Left cardiac atrium (tissue), 4 donors: ENCODE measurements around the gene ST6GALNAC5. TPM values are rescaled to one million over a fixed set of nuclear protein-coding genes. Genes with fewer than 3 reads are reported as not detected.
"Not testable (repeated sequence)": the region's sequence is repeated elsewhere in the genome, so short reads cannot be mapped to it uniquely, and the experiment has no call there.

Experiments
- ATAC-seq, 2 donors: fragments of 200-7000 bp; cut with Tn5 transposase; one replicate each; pipeline ENCODE4 v1.9.1; 2020; ENCODE audit warnings: mild to moderate bottlenecking in 2 of 2, moderate library complexity in 2 of 2
- DNase-seq: peaks from one replicate; pipeline ENCODE4 v3.0.0-alpha.2; 2020
- intact Hi-C, 2 donors: fragments of 100-400 bp; cut with DNase I; formaldehyde crosslinking; loops; one replicate each; pipeline versions ENCODE4 v1.14.1 to v1.15.1; 2022 to 2023
- long read RNA-seq: library from polyadenylated mRNA; unstranded; transcript quantifications from one replicate; pipeline ENCODE4 v2.0.0, GENCODE V29; 2021
- total RNA-seq, 2 donors: library from RNA; stranded (reverse); fragmentation: NEBNext Ultra II Directional; extraction: Animal tissue kit (Norgen Biotek cat#: 25700); gene quantifications; one replicate each; pipeline ENCODE4 v1.2.1, GENCODE V29; 2021
- donor health status: DM: no; HTN: yes; CAD: no.
- donor health status: DM: no; HTN: yes; CAD: no; lungs with severe emphysema.
- donor health status: DM: yes; HTN: yes; CAD: no.
- donor health status: Dilated cardiomyopathy.

Gene ST6GALNAC5
- under 1 TPM; 0.52 to 0.71 TPM for total RNA-seq
- long read RNA-seq, partial matches to known transcripts, result 1 of 1 reads
- long read RNA-seq, other reads (novel, unspliced or antisense), result 0 of 1 reads

DNA sequence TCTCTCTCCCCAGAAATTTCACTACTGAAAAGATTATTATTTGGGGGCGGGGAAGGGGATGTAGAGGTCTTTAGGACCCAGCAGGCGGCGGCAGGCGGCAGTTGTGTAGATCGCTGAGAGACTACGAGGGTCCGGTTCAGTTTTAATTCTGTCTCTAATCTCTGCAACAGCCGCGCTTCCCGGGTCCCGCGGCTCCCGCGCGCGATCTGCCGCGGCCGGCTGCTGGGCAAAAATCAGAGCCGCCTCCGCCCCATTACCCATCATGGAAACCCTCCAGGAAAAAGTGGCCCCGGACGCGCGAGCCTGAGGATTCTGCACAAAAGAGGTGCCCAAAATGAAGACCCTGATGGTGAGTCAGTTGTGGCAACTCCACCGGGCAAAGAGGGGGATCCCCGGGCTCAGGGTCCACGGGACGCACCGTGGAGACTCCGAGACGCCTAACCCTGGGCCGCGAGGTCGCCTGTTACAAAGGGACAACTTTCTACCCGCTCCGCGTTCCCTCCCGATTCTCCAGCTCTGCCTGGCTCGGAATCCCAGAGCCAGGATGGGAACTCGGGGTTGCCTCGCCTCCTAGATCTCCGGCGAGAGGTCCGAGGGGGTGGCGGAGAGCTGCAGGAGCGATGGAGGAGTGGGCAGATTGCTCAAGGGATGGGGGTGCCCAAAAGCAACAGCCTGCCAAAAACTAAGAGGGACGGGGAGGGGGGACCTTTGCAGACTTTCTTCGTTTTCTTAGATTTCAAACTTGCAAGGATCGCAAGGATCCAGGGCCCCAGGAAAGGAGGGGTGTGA, at the start of gene ST6GALNAC5:
Gene ST6GALNAC5 (plus strand): TSS at position 139 of the 789 bp plus-strand sequence.
- ATAC-seq (peak; percentile 46 to 50), DNase-seq (peak; percentile 22)
- intact Hi-C loops, result no loop called here

DNA sequence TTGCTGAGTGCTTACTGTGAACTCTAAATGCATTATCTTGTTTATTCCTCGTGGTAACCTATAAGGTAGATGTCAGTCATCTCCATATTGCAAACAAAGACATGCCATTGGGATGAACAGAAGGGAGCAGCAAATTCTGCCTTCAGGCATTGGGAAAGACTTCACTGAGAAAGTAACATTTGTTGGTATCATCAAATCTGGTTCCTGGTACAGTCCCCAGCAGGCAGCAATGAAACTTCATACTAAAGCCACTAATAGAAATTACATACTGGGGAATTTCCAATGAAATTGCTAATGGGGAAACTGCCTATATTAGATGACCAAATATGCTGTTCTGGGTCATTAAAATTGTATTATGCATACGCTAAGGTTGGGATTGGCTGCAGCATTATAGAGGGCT, 47.3 kb upstream of the ST6GALNAC5 start:
- no peak for ATAC-seq
- intact Hi-C loops, result no loop called here
- no peak for DNase-seq

DNA sequence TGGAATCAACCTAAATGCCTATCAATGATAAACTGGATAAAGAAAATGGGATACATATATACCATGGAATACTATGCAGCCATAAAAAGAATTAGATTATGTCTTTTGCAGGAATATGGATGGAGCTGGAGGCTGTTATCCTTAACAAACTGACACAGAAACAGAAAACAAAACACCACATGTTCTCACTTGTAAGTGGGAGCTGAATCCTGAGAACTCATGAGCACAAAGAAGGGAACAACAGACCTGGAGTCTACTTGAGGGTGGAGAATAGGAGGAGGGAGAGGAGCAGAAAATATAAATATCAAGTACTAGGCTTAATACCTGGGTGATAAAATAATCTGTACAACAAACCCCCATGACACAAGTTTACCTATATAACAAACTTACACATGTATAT, 44.3 kb upstream of the ST6GALNAC5 start:
- intact Hi-C loops, ATAC-seq, DNase-seq: not testable (repeated sequence)

DNA sequence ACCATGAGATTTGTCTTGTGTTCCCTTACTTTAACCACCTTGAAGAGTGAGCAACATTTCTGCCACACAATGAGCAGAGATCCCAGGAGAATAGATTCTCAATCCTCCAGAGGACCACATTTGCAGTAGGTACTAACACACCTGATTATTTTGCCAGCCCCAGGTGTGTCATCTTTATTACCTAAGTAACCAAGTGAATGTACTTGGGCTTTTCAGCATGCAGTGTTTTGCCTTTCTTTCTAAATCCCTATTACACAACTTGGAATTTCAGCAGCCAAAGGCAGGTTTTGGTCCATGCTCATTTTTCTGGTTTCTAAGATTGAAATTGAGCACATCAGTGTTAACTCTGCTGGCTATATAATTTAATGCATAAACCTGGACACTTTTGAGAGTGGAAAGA, 43.2 kb upstream of the ST6GALNAC5 start:
- DNase-seq (no peak), ATAC-seq (no peak)
- intact Hi-C loops, result no loop called here

DNA sequence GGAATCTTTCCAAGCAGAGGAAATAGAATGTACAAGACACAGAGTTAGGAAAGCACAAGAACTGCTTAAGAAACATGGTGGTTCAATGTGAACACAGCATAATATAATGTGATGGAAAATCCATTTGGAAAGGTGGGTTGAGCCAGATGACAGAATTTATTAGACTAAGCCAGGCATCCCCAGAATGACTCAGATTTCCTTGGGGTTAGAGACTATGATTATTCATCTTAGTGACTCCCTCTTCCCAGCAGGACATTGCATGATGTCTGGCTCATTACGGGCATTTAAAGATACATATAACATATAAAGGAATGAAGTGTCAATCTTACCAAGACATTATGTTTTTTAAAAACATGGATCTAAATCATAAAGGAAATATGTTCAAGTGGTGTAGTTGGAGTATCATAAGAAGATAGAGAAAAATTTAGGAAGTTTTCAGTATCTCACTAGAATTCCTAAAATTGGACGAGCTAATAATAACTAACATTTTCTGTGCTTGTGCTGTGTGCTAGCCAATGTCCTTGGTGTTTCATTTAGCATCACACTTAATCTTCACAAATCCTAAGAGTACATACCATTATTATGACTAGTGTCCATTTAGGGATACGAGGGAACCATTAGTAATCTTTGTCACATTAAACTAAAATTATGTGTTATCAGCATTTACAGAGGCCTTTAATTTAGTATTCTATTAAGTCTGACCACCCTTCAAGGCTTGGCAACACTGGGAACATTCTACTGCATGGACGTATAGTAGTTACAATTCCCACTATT, 41.0 kb upstream of the ST6GALNAC5 start:
- no peak for DNase-seq

DNA sequence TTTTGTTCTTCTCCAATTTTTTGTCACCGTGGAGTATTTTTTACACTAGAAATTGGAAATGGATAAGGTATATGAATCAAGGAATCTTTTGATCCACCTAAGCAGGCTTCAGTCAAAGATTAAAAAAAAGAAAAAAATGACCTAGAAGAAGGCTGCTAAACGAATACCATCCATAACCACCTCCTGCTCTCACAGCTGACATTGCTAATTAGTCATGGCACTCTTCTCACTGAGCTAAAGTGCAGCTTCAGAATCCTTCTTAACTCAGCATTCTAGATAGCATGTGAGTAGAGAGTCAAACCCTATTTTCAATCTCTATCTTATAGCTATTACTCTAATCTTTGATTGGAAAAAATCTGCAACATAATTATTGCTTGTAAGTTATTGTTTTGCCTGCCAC, 40.2 kb upstream of the ST6GALNAC5 start:
- no peak for DNase-seq
- ATAC-seq, result no peak
- intact Hi-C loops, result no loop called here

More for the DNA sequence above, 41.0 kb upstream of the ST6GALNAC5 start:
- intact Hi-C loops, result no loop called here
- ATAC-seq, result peak in 1 of 2 donors; percentile 36

DNA sequence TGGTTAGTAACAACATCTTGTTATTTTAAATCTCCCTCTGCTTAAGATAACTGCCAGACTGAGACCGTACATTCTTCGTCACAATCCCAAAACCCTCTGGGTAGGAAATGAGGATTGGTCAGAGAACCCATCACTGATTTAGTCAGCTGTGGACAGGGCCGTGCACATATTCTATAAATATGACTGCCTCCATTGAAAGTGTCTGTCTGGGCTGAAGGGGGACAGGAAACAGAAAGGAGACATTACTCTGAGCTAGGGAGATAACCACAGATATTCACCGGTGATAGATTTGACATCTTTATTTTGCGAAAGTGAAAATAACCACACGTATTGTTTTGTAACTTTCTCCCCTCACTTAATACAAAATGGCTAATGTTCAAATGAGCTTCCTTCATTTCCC, 36.9 kb upstream of the ST6GALNAC5 start:
- ATAC-seq (no peak), DNase-seq (no peak)
- intact Hi-C loops, result no loop called here

DNA sequence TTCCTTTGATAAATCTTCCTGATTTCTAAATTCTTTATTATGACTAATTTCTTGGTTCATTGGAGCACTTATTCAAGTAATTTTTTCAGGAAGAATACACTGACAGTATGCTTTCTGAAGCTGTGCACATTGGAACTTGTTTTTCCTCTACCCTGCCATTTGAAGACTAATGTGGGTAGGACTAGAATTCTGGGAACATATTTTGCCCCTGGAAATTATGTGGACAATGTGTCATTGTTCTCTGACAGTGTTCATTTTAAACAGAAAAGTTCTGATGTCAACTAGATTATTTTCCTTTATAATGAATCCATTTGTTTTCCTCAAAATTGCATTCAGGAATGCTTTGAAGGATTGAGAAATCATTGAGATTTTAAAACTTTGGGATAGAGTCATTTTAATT, 34.8 kb upstream of the ST6GALNAC5 start:
- ATAC-seq, result no peak
- no peak for DNase-seq
- intact Hi-C loops, result no loop called here

DNA sequence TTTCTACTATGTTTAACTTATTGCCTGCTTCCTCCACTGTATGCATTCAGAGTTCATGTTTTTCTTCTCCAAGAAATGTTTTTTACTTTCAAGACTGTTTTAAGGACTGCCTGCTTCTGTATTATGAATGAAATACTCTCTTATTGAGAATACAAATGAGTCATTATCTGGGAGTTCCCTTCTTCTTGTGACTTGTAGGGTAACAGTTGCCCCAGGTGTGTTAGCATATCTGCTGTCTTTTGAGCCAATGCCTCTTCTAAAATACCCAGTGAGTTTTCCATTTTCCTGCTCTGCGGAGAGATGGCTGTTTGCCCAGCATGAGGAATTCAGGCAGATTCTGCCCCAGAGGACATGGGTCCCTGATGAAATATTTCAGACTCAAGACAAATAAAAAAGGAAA, 34.1 kb upstream of the ST6GALNAC5 start:
- intact Hi-C loops, result no loop called here
- no peak for DNase-seq

DNA sequence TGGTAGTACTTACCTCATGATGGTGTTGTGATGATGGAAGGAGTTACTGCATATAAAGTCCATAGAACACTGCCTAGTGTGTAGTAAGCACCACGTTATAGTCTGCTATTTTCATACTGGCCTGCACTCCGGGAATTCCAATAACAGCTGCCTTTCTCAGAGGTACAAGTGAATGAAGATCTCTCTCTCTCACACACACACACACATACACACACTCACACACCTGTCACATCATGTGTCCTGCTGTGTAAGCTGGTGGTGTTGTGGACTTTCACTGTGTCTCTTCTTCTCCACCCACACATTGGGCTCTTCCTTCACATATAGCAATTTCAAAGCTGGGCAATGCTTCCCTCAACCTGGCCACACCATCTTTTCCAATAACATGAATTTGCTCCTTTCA, 33.4 kb upstream of the ST6GALNAC5 start:
- intact Hi-C loops, result no loop called here
- DNase-seq (no peak), ATAC-seq (no peak)

More for the DNA sequence above, 34.1 kb upstream of the ST6GALNAC5 start:
- no peak for ATAC-seq

DNA sequence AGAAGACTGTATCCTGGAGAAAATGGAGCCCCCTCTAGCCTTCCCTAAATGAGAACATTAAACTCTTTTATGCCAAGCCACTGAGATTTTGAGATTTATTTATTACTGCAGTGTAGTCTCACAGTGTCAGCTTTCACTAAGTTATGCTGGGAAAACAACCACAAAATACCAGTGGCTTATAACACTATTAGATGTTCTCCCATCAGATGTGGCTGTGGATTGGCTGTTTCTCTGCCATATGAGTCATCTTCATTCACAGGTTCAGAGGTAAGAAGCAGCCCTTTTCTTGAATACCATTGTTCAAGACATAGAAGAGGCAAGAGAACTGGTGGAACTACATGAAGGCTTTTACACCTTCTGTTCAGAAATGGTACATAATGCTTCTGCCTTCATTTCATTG, 32.1 kb upstream of the ST6GALNAC5 start:
- intact Hi-C loops, result no loop called here
- ATAC-seq (no peak), DNase-seq (no peak)

DNA sequence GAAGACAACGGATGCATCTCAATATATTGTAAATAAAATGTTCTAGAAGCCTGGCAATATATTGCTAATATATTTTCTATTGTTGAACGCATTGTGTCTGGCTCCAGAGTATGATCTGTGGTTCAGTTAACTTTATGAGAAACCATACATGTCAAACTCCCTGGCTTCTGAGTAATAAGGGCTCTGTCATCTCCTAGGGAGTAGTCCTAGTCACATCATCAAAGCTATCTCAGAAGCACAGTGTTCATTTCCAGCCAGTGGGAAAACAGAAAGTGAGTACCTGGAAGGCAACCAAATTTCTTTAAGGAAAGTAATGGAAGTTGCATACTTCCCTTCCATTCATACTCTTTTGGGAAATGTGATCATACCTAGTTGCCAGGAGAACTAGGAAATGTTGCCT, 27.0 kb upstream of the ST6GALNAC5 start:
- DNase-seq (no peak), ATAC-seq (no peak)
- intact Hi-C loops, result no loop called here

DNA sequence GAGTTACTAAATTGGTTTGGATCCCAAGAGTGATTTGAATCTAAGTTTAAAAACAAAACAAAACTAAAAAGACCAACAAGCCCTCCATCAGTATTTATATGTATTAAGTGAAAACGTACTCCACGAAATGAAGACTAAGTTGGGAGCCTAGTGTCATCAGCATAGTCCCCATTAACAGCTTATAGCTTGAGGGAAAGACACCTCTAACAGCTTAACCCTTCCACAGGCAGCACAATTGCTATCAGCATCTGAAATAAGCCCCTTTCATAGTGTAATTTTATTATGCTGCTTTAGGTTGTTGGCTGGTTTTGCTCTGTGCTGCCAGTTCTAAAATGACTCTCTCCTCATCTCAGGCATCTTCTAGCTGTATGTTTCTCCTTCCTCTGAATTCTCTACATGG, 25.8 kb upstream of the ST6GALNAC5 start:
- ATAC-seq, result no peak
- intact Hi-C loops, result no loop called here

DNA sequence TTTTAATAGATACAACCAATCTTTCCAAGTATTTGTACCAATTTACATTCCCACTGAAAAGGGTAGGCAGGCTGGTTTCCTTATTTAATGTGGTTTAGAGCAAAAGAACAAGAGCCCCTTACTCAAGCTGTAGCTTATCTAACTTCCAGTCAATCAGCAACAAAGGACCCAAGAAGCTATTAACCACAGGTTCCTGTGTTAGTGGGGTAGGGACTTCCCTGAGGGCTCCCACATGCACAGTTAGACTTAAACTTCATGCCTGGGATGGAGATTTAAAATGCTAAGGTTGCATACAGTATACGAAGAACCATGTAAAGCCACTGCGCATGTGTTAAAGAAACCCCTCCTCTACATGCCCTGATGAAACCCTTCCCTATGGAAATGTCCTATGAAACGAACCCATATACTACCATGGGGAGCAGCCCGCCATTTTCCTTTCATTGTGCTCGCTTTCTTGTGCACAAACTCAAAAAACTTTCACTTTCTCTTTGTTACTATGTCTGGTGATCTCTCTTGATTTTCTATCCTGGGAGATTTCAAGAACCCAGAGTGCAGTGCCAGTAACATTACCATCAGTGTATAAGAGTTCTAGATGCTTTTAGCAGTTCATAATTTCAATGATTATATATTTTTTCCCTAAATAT, 23.3 kb upstream of the ST6GALNAC5 start:
- intact Hi-C loops, result no loop called here
- no peak for ATAC-seq

More for the DNA sequence above, 25.8 kb upstream of the ST6GALNAC5 start:
- DNase-seq, result no peak

DNA sequence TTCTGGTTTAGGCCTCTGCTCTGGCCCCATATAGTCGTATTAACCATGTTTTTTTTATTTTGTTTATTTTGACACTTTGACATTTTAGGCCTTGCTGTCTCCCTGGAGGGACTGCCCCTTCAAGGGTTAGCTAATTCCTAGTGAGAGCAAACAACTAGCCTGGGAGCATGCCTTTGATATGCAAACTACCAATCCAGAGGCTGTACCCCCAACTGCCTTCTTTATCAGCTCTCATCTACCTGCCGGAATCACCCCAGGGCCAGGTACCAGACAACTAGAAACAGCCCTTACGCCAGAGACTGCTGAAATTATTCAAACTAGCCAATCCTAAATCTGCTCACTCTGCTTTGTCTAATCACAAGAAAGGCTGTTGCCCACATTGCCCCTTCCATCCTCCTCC, 13.0 kb upstream of the ST6GALNAC5 start:
- intact Hi-C loops, result no loop called here
- no peak for DNase-seq
- ATAC-seq, result no peak

More for the DNA sequence above, 23.3 kb upstream of the ST6GALNAC5 start:
- no peak for DNase-seq

DNA sequence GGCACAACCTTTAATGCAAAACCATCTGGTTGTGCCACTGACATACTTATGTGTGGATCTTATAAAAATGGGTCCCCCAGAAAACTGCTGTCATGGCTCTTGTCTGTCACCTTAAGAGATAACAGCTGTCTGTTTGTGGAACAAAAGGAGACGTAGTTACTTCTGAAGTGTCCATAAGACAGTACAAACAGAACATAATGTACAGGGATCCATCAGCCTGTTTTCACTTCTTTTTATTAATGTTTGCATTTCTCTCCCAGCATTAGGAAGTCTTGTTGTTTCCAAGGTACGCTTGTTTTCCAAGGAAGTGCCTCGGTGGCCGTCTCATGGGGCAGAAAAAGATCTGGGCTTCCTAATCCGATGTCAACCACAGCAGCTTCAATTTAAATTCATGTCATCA, 11.2 kb upstream of the ST6GALNAC5 start:
- intact Hi-C loops, result no loop called here
- no peak for DNase-seq
- ATAC-seq, result no peak

DNA sequence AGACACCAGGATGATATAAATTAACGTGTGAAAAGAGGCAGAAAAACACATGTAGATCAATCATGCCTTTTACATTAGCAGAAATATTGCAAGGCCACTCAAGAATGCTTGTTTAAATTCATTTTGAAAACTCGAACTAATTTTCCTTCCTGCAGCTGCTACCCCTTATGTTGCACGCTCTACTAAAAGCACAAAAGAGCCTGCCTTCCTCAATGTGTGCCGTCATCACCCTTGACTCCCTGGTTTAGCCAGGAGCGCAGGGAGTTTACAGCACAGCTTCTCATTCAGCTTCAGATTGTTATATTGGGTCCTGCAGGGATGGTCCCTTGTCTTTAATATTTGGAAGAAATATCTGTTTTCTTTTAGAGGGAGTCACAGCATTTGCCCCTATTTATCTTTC, 10.1 kb upstream of the ST6GALNAC5 start:
- intact Hi-C loops, result no loop called here
- no peak for ATAC-seq
- DNase-seq, result no peak

DNA sequence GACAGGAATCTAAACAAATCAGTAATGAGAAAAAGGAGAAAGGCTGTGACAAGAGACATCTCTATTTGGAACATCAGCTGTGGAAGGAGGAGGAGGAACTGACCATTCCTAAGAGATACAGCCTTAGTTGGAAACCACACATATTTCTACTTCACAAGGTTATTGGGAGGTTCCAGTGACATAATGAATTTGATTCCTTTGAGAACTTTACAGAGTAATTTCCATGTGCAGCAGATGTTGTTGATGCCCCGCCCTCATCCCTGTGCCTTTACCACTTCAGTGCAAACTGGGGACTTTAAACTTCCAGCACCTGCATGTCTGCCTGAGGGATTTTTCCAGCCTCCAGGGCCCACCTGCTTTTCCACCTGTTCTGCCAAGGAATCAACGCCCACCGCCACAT, 9.3 kb upstream of the ST6GALNAC5 start:
- DNase-seq (no peak), ATAC-seq (no peak)
- intact Hi-C loops, result no loop called here

DNA sequence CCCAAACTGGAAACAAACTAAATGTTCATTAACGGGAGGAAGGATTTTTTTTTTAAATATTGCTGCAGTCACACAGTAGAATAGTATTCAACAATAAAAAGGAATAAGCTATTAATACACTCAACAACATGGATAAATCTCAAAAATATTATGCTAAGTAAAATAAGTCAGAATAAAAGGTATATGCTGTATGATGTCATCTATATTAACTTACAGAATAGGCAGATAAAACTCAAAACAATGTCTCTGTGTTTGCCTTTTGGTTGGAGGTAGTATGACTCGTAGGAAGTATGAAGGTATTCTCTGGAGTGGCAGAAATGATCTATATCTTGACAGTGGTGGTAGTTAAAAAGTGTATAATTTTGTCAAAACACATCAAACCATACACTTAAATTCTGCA, 6.1 kb upstream of the ST6GALNAC5 start:
- no peak for DNase-seq
- ATAC-seq, result no peak
- intact Hi-C loops, result no loop called here

DNA sequence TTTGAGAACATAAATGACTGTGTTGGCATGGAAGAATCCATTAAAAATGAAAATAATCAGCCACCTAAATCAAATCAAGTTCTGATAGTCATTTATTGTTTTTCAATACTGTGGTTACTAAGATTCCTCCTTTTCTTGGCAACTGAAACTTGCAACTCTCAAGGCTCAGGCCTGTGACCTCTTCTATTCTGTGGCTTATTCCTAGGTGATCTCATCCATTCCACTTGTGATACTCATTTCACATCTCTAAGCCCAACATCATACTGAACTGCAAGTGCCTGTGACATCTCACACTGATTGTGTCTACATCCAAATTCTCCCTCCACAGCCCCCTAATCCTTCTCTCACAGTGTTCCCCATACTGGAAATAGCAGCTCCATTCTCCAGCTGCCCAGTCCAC, 4.8 kb upstream of the ST6GALNAC5 start:
- ATAC-seq (no peak), DNase-seq (no peak)
- intact Hi-C loops, result no loop called here
